Suprapubic skin (tissue), 4 donors: ENCODE measurements around the gene POC1B. TPM values are rescaled to one million over a fixed set of nuclear protein-coding genes. Genes with fewer than 3 reads are reported as not detected.

Source experiments
- DNase-seq, 2 donors: peaks; one replicate each; pipeline ENCODE4 v3.0.0-alpha.2; 2019; ENCODE audit warnings: low spot score in 2 of 2
- H3K27ac ChIP-seq: fragments of 200-600 bp; sonication (generic); one replicate; pipeline ENCODE4 v1.5.1; 2019
- H3K27me3 ChIP-seq: fragments of 200-600 bp; sonication (generic); one replicate; pipeline ENCODE4 v1.5.1; 2019
- H3K36me3 ChIP-seq: fragments of 200-600 bp; sonication (generic); one replicate; pipeline ENCODE4 v1.5.1; 2019
- H3K4me1 ChIP-seq: fragments of 200-600 bp; sonication (generic); one replicate; pipeline ENCODE4 v1.5.1; 2019
- H3K4me3 ChIP-seq: fragments of 200-600 bp; sonication (generic); one replicate; pipeline ENCODE4 v1.5.1; 2019; ENCODE audit warnings: mild to moderate bottlenecking
- H3K9me3 ChIP-seq: fragments of 200-600 bp; sonication (generic); one replicate; pipeline ENCODE4 v1.5.1; 2019
- EP300 ChIP-seq: sonication (generic); formaldehyde crosslinking; IDR thresholded peaks from one replicate; pipeline ENCODE4 v1.6.1; 2017; ENCODE audit warnings: antibody characterized with exemption
- POLR2A ChIP-seq, 2 donors: fragments of 450-650 bp; IDR thresholded peaks; one replicate each; pipeline ENCODE4 v1.6.1; 2017; ENCODE audit warnings: antibody characterized with exemption in 2 of 2, mild to moderate bottlenecking in 2 of 2, moderate library complexity in 2 of 2
- POLR2AphosphoS5 ChIP-seq, 3 donors: sonication (generic); formaldehyde crosslinking; IDR thresholded peaks; one replicate each; pipeline ENCODE4 v1.6.1; 2017; ENCODE audit warnings: antibody characterized with exemption in 3 of 3
- WGBS: methylation state at CpG from one replicate; pipeline ENCODE4 v1.1.5; 2018; 5-methylcytosine and 5-hydroxymethylcytosine counted together
- total RNA-seq, 4 donors: library from RNA; depleted of rRNA; stranded (reverse); fragments of >200 nt; gene quantifications; one replicate each; pipeline ENCODE4 v1.1.0, GENCODE V29; 2016
- TF ChIP-seq, protein P1 (sequence below), 2 donors: fragments of 200-600 bp in 1 of 2; fragments of 450-650 bp in 1 of 2; sonication (generic) in 1 of 2; IDR thresholded peaks; one replicate each; pipeline ENCODE4 v1.5.1; 2016 to 2019; ENCODE audit warnings: antibody characterized with exemption in 2 of 2, mild to moderate bottlenecking in 1 of 2, moderate library complexity in 1 of 2

Gene POC1B
- total RNA-seq, 4 donors from 2014 or later = 11.3 to 28.2 (median 13.4) TPM

DNA sequence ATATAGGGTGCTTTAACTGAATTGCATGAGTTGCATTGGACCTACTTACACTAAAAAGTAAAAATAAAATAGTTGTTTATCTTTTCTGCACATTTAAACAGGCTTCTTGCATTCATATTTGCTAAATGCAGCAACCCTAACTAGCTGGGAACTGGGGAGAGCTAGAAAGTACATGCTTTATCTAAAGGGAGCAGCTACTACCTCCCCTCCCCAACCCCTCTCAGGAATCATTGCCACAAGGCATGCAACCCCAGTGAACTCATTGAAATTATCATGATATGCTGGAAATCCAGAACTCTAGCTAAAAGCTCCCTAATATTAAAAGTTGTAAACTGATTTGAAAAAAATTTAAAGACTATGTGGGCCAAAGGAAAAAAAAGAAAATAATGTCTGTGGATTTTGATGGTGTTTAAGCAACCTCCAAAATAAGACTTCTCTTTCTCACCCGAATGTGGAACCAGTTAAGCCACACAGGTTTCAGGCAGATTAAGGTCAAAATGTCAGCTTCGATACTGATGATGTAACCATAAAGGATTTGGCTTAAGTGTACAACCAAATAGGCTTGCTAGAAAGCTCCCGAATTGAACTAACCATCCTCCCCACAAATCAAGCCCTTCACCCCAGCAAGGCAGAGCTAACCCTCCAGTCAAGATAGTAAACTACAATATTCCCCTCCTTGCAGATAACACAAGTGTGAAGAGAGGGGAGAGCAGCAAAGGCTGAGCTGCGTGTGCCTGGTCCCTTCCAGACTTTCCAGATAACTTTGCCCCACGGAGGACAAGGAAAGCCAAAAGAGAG, 13.8 kb upstream of the POC1B start:
- Histone ChIP-seq H3K4me3 (no peak overlapping the region), H3K36me3 (no peaks in the 10 kb centered on the region), H3K27ac (no peak overlapping the region), H3K4me1 (peaks cover 17% of the 10 kb centered on the region), H3K9me3 (no peaks in the 10 kb centered on the region), H3K27me3 (no peaks in the 10 kb centered on the region)
- DNase-seq = no peak
- WGBS = 81% methylated on average over 5 of the region's 5 CpGs
- TF ChIP-seq EP300 (no peak), POLR2A (IDR thresholded peaks at IDR 0.05) (no peak), POLR2AphosphoS5 (IDR thresholded peaks at IDR 0.05) (no peak)
- TF ChIP-seq, protein P1, sequence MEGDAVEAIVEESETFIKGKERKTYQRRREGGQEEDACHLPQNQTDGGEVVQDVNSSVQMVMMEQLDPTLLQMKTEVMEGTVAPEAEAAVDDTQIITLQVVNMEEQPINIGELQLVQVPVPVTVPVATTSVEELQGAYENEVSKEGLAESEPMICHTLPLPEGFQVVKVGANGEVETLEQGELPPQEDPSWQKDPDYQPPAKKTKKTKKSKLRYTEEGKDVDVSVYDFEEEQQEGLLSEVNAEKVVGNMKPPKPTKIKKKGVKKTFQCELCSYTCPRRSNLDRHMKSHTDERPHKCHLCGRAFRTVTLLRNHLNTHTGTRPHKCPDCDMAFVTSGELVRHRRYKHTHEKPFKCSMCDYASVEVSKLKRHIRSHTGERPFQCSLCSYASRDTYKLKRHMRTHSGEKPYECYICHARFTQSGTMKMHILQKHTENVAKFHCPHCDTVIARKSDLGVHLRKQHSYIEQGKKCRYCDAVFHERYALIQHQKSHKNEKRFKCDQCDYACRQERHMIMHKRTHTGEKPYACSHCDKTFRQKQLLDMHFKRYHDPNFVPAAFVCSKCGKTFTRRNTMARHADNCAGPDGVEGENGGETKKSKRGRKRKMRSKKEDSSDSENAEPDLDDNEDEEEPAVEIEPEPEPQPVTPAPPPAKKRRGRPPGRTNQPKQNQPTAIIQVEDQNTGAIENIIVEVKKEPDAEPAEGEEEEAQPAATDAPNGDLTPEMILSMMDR (IDR thresholded peaks at IDR 0.05) = no peak

DNA sequence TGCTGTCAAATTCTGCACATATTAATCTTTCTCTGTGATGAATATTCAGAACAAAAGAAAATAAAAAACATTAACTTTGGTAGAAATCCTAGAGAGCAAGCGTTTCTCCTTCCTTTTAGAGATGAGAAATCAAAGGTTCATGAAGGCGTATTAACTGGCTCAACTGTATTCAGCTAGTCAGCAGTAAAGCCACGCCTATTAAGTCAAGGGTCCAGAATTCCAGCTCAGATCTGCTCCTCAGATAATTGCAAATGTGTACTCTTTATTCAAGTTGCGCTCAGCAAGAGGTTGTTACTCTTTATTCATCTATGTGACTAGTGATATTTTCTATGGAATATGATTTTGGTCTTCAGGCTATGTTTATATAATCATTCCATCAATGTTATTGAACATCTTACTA, 13.1 kb upstream of the POC1B start:
- no peak overlapping the region for H3K27ac ChIP-seq
- TF ChIP-seq, protein P1 (IDR thresholded peaks at IDR 0.05) = no peak
- TF ChIP-seq POLR2A (IDR thresholded peaks at IDR 0.05) (no peak), POLR2AphosphoS5 (IDR thresholded peaks at IDR 0.05) (no peak), EP300 (no peak)
- H3K4me1 ChIP-seq = peaks cover 15% of the 10 kb centered on the region
- DNase-seq = no peak
- no peaks in the 10 kb centered on the region for H3K36me3 ChIP-seq
- 91% methylated on average over 4 of the region's 4 CpGs for WGBS
- no peaks in the 10 kb centered on the region for H3K27me3 ChIP-seq
- H3K9me3 ChIP-seq = no peaks in the 10 kb centered on the region
- H3K4me3 ChIP-seq = no peak overlapping the region

DNA sequence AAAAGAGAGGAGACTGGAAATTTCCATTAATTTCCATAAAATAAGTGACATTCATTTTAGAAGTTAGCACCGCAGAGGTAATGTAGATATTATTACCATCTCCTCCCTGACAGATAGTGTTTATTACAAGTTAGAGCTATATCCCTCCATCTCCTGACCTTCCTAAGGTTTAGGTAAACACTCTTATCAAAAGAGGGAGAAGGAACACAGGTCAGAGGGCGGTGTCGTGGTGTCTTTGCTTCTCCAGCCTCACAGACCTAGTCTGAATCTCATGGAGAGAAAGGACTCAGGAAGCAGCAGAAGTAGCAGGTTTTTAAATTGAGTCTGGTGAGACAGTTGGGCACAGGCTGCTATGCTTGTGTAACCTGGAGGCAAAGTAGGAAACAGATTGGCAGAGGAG, 11.5 kb upstream of the POC1B start:
- 94% methylated on average over 3 of the region's 3 CpGs for WGBS
- Histone ChIP-seq H3K9me3 (no peaks in the 10 kb centered on the region), H3K36me3 (no peaks in the 10 kb centered on the region), H3K4me3 (no peak overlapping the region), H3K27ac (no peak overlapping the region), H3K27me3 (no peaks in the 10 kb centered on the region), H3K4me1 (peaks cover under 1% of the 10 kb centered on the region)
- no peak for DNase-seq
- TF ChIP-seq, protein P1 (IDR thresholded peaks at IDR 0.05) = no peak
- no peak for TF ChIP-seq EP300
- no peak for TF ChIP-seq POLR2A (IDR thresholded peaks at IDR 0.05)
- TF ChIP-seq POLR2AphosphoS5 (IDR thresholded peaks at IDR 0.05) = no peak

DNA sequence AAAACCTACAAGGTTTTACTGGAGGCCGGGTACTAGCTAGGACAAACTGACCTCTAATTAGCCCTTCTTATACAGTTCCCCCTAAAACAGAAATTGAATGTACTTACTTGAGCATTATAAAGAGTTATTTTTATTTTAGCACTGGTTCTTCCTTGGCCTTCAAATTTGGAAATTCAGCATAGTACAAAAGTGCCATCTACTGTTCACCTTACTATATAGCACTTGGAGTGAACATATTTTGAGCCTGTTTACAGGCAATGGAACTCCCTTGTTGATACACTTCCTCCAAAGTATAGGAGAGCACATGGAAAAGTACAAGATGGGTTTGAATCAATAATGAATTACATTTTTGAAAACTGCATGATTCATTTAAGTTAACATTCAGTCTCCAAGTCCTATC, 3.9 kb upstream of the POC1B start:
- peaks cover 10% of the 10 kb centered on the region for H3K4me1 ChIP-seq
- H3K4me3 ChIP-seq = no peak overlapping the region
- no peak overlapping the region for H3K27ac ChIP-seq
- no peaks in the 10 kb centered on the region for H3K36me3 ChIP-seq
- DNase-seq = no peak
- no peaks in the 10 kb centered on the region for H3K27me3 ChIP-seq
- 30% methylated on average over 1 of the region's 1 CpG for WGBS
- no peaks in the 10 kb centered on the region for H3K9me3 ChIP-seq
- TF ChIP-seq POLR2A (IDR thresholded peaks at IDR 0.05) = no peak
- no peak for TF ChIP-seq POLR2AphosphoS5 (IDR thresholded peaks at IDR 0.05)
- TF ChIP-seq EP300 = no peak
- TF ChIP-seq, protein P1 (IDR thresholded peaks at IDR 0.05) = peak; percentile 66 to 72

DNA sequence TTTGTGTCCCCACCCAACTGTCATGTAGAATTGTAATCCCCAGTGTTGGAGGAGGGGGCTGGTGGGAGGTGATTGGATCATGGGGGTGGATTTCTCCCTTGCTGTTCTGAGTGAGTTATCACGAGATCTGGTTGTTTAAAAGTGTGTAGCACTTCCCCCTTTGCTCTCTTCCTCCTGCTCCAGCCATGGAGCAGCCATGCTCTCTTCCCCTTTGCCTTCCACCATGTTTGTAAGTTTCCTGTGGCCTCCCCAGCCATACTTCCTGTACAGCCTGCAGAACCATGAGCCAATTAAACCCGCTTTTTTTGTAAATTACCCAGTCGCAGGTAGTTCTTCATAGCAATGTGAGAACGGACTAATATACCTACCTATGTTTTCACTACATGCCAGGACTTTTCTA, 2.6 kb upstream of the POC1B start:
- Histone ChIP-seq H3K27me3 (no peaks in the 10 kb centered on the region), H3K9me3 (no peaks in the 10 kb centered on the region), H3K4me1 (peaks cover 20% of the 10 kb centered on the region), H3K36me3 (no peaks in the 10 kb centered on the region), H3K4me3 (no peak overlapping the region), H3K27ac (no peak overlapping the region)
- 78% methylated on average over 4 of the region's 4 CpGs for WGBS
- TF ChIP-seq POLR2A (IDR thresholded peaks at IDR 0.05) = no peak
- TF ChIP-seq, protein P1 (IDR thresholded peaks at IDR 0.05) = no peak
- TF ChIP-seq POLR2AphosphoS5 (IDR thresholded peaks at IDR 0.05) = no peak
- no peak for TF ChIP-seq EP300
- DNase-seq = no peak
